Activated naive CD4-positive, alpha-beta T cell treated with anti-CD3 and anti-CD28 coated beads, Interleukin-2, amount 10 ng/mL, durations not matched to agents 7 days and 5 days (primary cell): ENCODE results near the gene TEX22.

ENCODE experiments used
- CTCF ChIA-PET: fragments of 350-600 bp; sonication (Branson Sonifier 250); formaldehyde crosslinking; loops from one replicate; lab custom pipeline; 2021; ENCODE audit warnings: antibody characterized with exemption; lab: Charles Lee
- DNase-seq: peaks from one replicate; pipeline ENCODE4 v3.0.0-alpha.2; 2020
- H3K27ac Mint-ChIP-seq: one replicate; pipeline ENCODE4 v1.8.0; 2021; ENCODE audit warnings: mild to moderate bottlenecking, moderate library complexity, mixed read lengths
- H3K27me3 Mint-ChIP-seq: one replicate; pipeline ENCODE4 v1.8.0; 2021; ENCODE audit warnings: mild to moderate bottlenecking, mixed read lengths
- H3K36me3 Mint-ChIP-seq: one replicate; pipeline ENCODE4 v1.8.0; 2021; ENCODE audit warnings: mixed read lengths
- H3K4me1 Mint-ChIP-seq: one replicate; pipeline ENCODE4 v1.8.0; 2021; ENCODE audit warnings: mixed read lengths
- H3K4me3 Mint-ChIP-seq: one replicate; pipeline ENCODE4 v1.8.0; 2021; ENCODE audit warnings: mild to moderate bottlenecking, moderate library complexity, mixed read lengths
- H3K9me3 Mint-ChIP-seq: one replicate; pipeline ENCODE4 v1.8.0; 2021; ENCODE audit warnings: mixed read lengths

TEX22 gene

DNA sequence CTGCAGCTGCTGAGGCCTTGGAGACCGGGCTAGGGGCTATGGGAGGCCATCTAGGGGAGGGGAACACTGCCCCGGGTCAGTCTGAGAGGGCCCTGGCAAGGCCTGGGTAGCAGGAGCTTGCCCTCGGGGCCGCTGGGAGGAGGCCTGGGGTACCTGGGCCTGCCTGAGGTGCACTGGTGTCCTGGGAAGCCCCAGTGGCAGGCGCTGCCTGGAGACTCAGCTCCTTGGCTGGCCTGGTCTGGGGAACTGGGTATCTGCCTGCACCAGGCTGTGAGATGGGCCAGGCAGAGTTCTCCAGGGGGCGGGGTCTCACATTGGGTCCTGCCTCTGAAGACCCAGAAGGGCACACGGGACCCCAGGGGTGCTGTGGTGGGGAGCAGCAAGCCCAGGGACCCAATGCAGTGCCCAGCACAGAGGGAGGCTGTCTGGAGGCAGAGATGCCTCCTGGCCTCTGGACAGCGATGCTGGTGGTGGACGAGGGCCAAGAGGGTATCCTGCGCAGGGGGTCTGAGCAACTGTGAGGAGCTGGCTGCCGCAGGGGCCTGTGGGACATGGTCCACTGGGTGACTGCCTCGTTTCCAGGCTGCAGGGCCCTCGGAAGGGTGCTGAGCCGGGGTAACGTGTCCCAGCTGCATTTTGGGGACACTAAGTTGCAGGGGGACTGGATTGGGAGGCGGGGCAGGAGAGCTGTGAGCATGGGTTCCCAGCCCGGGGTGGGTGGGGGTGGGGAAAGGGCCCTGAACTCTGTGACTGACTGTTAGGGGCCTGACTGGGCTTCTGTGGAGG, 13.8 kb downstream of the TEX22 start:
- no peaks in the 10 kb centered on the region for H3K9me3 Mint-ChIP-seq
- peaks cover 73% of the 10 kb centered on the region for H3K27me3 Mint-ChIP-seq
- H3K4me1 Mint-ChIP-seq = peaks cover 16% of the 10 kb centered on the region
- H3K4me3 Mint-ChIP-seq = no peak overlapping the region
- H3K27ac Mint-ChIP-seq = no peak overlapping the region
- no peaks in the 10 kb centered on the region for H3K36me3 Mint-ChIP-seq
- no peak for DNase-seq
- CTCF ChIA-PET = no interaction called here

DNA sequence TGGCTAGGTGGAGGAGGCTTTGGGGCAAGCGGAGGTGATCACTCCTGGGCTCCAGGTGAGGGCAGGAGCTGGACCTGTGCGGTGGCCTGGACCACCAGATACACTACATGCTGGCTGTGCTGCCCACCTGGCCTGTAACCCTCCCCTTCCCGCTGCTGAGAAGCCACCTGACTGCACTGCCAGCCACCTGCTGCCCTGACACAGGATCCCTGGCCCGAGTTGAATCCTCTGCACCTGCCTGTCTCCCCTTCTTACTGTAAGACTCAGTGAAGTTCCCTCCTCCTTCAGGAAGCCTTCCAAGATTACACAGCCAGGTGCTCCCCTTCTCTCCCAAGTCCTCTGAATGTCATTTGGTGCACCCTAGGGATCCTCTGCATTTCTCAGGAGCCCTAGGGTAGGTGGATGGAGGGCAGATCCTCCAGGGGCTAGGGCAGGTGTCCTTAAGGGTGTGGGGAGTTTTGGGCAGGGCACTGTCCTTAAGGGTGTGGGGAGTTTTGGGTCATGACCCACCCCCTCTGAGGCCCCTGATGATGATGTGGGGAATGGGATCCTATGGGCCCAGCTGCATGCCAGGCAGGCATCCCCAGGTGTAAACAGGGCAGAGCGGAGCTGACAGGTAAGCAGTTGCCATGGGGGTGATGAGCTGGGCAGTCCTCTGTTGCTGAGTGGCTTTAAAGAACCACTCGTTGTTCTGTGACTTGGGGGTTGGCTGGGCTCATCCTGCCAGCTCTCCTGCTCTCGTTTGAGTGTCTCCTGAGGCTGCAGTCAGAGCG, 14.6 kb downstream of the TEX22 start:
- CTCF ChIA-PET = interaction anchor here (0.6 kb wide), 1 partner anchor 517 kb away, joined by 3 read pairs; no protein-coding TSS in a partner anchor
- peak; percentile 17 for DNase-seq
- H3K4me3 Mint-ChIP-seq = peak overlapping the region; percentile 12
- H3K27me3 Mint-ChIP-seq = peaks cover 72% of the 10 kb centered on the region
- H3K36me3 Mint-ChIP-seq = no peaks in the 10 kb centered on the region
- peaks cover 16% of the 10 kb centered on the region for H3K4me1 Mint-ChIP-seq
- no peaks in the 10 kb centered on the region for H3K9me3 Mint-ChIP-seq
- H3K27ac Mint-ChIP-seq = no peak overlapping the region

DNA sequence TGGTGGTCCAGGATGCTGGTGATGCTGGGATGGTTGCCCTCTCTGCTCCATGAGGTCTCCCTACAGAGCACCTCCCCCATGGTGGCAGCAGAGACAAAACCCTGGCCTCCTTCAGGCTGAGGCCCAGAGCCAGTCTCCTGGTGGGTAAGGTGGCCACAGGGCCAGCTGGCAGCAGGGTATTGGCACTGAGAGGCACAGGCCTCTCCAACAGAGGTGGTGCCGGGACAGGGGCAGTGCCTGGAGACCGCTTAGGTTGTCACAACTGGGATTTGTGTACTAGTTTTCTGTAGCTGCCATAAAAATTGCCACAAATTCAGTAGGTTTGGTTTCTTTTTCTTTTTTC, 15.2 kb downstream of the TEX22 start:
- no peak for DNase-seq
- H3K36me3 Mint-ChIP-seq = no peaks in the 10 kb centered on the region
- H3K4me1 Mint-ChIP-seq = peaks cover 17% of the 10 kb centered on the region
- no peaks in the 10 kb centered on the region for H3K9me3 Mint-ChIP-seq
- H3K4me3 Mint-ChIP-seq = peak overlapping the region; percentile 12
- CTCF ChIA-PET = interaction anchor here (0.6 kb wide), 1 partner anchor 518 kb away, joined by 3 read pairs; no protein-coding TSS in a partner anchor
- H3K27ac Mint-ChIP-seq = no peak overlapping the region
- H3K27me3 Mint-ChIP-seq = peaks cover 73% of the 10 kb centered on the region

DNA sequence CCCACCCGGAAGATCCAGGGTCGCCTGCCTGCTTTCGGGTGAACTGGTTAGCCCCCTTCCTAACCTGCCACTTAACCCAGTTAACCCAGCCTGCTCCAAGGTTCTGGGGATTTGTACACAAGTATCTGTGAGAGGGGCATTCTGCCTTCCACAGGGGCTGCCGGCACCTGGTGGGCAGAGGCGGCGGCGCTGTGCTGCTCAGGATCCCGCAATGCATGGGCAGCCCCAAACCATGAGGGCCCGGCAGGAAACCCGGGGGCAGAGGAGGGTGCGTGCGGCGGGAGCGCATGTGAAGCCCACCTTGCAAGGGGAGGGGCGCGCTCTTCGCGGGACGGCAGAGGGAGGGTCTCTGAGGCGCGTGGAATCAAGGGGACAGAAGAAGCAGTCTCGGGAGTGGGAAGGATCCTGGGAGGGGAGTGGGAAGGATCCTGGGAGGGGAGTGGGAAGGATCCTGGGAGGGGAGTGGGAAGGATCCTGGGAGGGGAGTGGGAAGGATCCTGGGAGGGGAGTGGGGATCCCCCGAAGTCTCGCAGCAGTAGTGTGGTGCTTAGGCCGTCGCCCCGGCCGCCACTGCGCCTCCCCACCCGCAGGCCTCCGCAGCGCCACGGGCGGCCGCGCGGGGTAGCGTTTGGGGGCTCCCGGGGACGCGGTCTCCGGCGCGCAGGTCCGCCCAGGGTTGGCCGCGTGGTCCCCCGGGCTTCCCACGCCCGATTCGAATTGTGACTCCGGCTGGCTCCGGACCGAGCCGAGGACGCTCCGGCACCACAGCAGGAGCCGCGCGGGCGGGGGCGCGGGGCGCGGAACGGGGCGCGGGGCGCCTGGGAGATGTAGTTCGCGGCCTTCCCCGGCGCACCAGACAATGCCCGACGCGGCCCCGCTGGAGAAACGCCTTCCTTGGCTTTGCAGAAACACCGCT, 16.4 kb downstream of the TEX22 start:
- DNase-seq = peak; percentile 75
- CTCF ChIA-PET = interaction anchor here (1.1 kb wide), 1 partner anchor 11 kb away, joined by 3 read pairs; no protein-coding TSS in a partner anchor
- Mint-ChIP-seq H3K27me3 (peaks cover 66% of the 10 kb centered on the region), H3K36me3 (no peaks in the 10 kb centered on the region), H3K9me3 (no peaks in the 10 kb centered on the region), H3K27ac (no peak overlapping the region), H3K4me1 (peaks cover 26% of the 10 kb centered on the region), H3K4me3 (peak overlapping the region; percentile 68)

DNA sequence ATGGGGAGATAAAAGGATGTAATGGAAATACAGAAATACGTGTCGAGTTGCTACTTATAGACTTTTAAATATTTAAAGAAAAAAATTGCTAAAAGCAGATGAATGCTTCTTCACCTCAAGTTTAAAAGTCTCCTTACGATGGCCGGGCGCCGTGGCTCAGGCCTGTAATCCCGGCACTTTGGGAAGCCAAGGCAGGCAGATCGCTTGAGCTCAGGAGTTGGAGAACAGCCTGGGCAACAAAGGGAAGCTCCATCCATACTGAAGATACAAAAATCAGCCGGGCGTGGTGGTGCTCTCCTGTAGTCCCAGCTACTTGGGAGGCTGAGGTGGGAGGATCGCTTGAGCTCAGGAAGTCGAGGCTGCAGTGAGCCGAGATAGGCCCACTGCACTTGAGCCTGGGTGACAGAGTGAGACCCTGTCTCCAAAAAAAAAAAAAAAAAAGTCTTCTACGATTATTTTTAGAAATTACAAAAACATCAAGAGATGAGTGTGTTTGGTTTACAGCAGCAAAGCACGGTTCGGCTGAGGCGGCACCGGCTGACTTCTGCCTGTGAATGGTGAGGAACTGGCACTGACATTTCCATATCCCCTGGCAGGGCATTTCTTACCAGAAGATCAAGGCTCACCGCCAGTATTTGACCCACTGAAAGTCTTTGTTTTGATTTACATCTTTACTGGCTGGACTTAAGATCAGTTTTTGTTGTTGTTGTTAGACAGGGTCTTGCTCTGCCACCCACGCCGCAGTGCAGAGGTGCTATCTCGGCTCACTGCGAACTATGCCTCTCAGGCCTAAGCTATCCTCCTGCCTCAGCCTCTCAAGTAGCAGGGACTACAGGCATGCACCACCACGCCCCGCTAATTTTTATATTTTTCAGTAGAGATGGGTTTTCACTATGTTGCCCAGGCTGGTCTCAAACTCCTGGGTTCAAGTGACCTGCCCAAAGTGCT, 17.4 kb downstream of the TEX22 start:
- Mint-ChIP-seq H3K9me3 (no peaks in the 10 kb centered on the region), H3K36me3 (no peaks in the 10 kb centered on the region), H3K4me3 (peak overlapping the region; percentile 68), H3K4me1 (peaks cover 27% of the 10 kb centered on the region), H3K27ac (no peak overlapping the region), H3K27me3 (peaks cover 55% of the 10 kb centered on the region)
- CTCF ChIA-PET = interaction anchor here (1.1 to 1.6 kb wide), 2 partner anchors 12 kb away, joined by 3 to 9 read pairs; no protein-coding TSS in a partner anchor
- DNase-seq = no peak

DNA sequence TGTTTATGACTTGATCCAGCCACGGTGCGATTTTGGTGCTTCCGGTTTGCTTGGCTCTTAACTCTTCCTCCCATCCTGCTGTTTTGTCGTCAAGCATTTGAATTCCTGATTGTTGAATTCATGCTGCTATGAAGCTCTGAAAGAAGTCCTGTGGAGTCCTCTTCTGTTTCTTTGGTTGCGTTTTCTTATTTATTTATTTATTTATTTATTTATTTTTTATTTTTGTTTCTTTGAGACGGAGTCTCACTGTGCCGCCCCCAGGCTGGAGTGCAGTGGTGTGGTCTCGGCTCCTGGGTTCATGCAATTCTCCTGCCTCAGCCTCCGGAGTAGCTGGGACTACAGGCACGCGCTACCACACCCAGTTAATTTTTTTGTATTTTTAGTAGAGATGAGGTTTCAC, 18.3 kb downstream of the TEX22 start:
- Mint-ChIP-seq H3K27ac (no peak overlapping the region), H3K36me3 (no peaks in the 10 kb centered on the region), H3K4me3 (no peak overlapping the region), H3K27me3 (peaks cover 46% of the 10 kb centered on the region), H3K9me3 (no peaks in the 10 kb centered on the region), H3K4me1 (peaks cover 31% of the 10 kb centered on the region)
- CTCF ChIA-PET = interaction anchor here (1.6 to 1.8 kb wide), 2 partner anchors 13 to 46 kb away, joined by 4 to 9 read pairs; no protein-coding TSS in a partner anchor
- DNase-seq = no peak

DNA sequence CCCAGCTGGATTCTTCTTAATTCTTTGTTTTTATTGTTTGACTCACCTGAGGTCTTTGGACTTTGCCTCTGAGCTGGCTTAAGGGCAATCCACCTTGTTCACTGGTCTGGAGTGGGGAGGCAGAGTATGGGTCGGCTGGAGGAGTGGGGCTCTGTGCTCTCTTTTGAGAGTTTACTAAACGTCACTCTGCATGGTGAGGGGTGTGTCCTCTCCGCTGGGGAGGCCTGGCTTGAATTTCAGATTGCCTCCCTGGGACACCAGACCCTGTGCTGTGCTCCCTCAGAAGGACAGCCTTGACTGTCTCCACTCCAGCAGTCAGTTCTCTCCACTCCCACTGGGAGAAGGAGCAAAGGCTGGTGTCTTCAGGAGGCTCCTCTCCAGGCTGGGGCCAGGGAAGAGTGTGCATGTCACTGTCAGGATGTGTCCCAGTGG, 19.4 kb downstream of the TEX22 start:
- DNase-seq = no peak
- CTCF ChIA-PET = interaction anchor here (1.1 to 1.8 kb wide), 3 partner anchors 14 to 72 kb away, joined by 3 to 9 read pairs (median 4); no protein-coding TSS in a partner anchor
- H3K9me3 Mint-ChIP-seq = no peaks in the 10 kb centered on the region
- no peak overlapping the region for H3K27ac Mint-ChIP-seq
- peaks cover 6% of the 10 kb centered on the region for H3K36me3 Mint-ChIP-seq
- peaks cover 41% of the 10 kb centered on the region for H3K4me1 Mint-ChIP-seq
- peak overlapping the region; percentile 10 for H3K4me3 Mint-ChIP-seq
- peaks cover 36% of the 10 kb centered on the region for H3K27me3 Mint-ChIP-seq

DNA sequence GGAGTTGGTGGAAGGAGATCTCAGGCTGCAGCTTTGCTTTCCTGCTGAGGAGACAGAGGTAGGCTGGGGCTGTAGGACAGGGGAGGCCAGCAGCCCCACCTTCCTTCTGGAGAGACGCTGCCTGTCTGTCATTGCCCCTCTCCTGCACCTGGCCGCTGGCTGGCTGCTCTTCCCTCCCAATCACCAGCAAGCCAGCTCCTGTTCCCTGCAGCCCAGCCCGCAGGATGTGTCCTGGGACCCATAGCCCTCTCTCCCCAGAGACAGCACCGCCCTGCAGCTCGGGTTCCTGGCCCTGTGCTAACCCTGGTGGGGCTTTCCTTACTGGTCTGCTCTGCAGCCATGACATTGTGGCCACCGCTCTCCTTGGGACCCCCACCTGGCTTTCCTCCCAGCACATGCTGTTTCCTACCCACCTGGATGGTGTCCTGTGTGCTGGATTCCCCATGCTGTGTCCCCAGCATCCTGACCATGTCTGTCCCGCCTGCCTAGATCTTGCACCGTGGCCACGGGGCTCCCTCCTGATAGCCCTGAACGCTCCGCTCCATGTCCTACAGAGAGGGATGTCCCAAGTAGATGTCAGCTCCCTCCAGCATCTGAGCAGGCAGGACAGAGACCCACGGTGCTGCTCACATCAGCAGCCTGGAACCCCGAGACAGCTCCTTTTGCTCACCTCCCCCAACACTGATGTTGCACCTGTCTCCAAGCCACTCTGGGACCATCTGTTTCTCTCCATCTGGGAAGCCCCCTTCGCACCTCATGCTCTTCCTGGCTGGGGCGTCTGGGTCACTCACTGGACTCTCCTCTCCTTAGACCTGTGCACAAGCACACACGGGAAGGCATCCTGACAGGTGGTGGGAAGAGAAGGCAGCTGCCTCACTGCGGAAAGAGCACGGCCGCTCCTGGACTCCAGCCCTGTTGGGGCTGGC, 20.2 kb downstream of the TEX22 start:
- H3K9me3 Mint-ChIP-seq = no peaks in the 10 kb centered on the region
- peaks cover 6% of the 10 kb centered on the region for H3K36me3 Mint-ChIP-seq
- peak overlapping the region; percentile 70 for H3K4me3 Mint-ChIP-seq
- DNase-seq = no peak
- CTCF ChIA-PET = interaction anchor here (1.0 to 1.1 kb wide), 2 partner anchors 47 to 71 kb away, joined by 3 read pairs; no protein-coding TSS in a partner anchor
- H3K27ac Mint-ChIP-seq = peak overlapping the region; percentile 13
- H3K4me1 Mint-ChIP-seq = peaks cover 40% of the 10 kb centered on the region
- peaks cover 28% of the 10 kb centered on the region for H3K27me3 Mint-ChIP-seq

DNA sequence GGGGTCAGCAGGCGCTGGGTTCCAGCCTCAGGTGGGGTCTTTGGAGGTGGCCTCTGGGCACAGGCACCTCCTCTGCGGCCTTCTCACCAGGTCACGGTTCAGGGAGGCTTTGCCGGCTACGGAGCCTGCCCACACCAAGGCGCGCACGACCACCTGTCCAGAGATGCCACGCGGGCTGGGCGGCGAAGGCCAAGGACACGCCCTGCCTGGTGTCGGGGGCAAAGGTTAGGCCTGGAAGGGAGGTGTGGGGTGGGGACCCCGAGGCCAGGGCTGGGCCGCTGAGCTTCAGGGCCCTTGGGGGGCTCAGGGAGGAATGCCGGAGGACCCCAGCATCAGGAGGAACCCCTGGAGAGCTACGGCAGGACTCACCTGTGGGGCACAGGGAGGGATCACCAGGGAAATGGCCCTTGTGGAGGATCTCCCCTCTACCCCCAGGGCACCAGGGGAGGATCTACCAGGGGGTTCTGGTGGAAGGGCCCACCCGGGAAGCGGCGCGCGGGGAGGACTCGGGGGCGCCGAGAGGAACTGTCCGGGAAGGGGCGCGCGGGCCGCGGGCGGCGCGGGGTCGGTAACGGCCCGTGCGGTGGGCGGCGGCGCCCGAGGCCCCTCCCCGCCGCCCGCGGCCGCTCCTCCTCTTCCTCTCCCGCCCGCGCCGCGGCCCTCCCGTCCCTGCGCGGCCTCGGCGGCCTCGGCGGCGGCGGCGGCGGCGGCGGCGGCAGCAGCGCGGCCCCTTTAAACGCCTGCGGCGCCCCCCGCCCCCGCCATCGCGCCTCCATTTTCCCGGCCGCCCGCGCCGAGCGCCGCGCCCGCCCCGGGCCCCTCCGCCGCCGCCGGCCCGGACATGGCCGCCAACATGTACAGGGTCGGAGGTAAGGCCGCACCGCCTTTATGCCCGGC, 21.1 kb downstream of the TEX22 start, which contains the start of gene MTA1:
TSS of gene MTA1 (plus strand) at position 633 of the 897 bp plus-strand sequence. CDS start at position 842, 209 bp downstream.
- CTCF ChIA-PET = interaction anchor here (1.0 kb wide), 1 partner anchor 48 kb away, joined by 3 read pairs; no protein-coding TSS in a partner anchor
- Mint-ChIP-seq H3K4me3 (peak within 1 kb of the TSS; percentile 85), H3K36me3 (peaks cover 6% of the 10 kb centered on the region), H3K27ac (peak within 1 kb of the TSS; percentile 83), H3K27me3 (peaks cover 19% of the 10 kb centered on the region), H3K9me3 (no peaks in the 10 kb centered on the region), H3K4me1 (peaks cover 41% of the 10 kb centered on the region)
- DNase-seq = peak; percentile 60

DNA sequence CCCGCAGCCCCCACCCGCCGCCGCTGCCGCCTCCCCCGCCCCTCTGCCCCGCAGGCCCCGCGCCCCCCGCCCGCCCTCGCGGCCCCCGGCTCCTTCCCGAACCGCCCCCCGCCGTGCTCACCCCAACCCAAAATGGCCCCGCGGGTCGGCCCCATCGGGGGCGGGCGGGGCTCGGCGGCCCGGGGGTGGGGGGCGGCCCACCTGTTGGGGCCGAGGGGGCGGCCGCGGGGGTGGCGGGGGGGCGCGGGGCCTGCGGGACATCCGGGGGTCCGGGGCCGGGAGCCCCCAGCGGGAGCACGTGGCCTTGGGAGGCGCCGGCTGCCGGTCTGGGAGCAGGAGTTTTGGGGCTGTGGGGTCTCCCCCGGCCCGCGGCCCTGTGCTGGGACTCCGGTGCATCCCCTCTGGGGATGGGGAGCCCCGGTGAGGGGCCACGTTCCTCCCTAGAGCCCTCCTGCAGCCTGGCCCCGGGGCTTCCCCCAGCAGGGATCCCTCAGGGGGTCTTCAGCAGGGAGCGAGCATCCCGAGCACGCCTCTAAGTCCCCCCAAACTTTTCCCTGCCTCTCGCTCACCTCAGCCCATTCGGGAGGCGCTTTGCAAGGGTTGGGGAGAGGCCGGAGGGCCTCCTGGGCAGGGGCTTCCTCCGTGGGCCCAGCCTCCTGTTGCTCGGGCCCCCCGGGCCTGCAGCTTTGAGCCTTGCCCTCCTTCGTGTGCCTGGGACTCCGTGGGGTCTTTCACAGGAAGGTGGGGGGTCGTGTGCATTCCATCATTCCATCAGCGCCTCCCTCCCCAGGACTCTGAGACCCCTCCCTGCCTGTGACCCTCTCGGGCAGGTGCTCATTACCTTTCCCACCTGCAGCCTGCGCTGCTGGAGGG, 22.0 kb downstream of the TEX22 start:
- Mint-ChIP-seq H3K4me3 (peak overlapping the region; percentile 85), H3K36me3 (peaks cover 6% of the 10 kb centered on the region), H3K4me1 (peaks cover 36% of the 10 kb centered on the region), H3K27me3 (peaks cover 15% of the 10 kb centered on the region), H3K27ac (peak overlapping the region; percentile 83), H3K9me3 (no peaks in the 10 kb centered on the region)
- DNase-seq = peak; percentile 47
- CTCF ChIA-PET = no interaction called here
